PC-3 (cell line): ENCODE measurements around the gene SCARB1. TPM values are rescaled to one million over a fixed set of nuclear protein-coding genes. Genes with fewer than 3 reads are reported as not detected.

Experiments
- ATAC-seq: fragments of 200-7000 bp; cut with Tn5 transposase; 2 replicates; pipeline ENCODE4 v1.9.1; 2020; ENCODE audit warnings: mild to moderate bottlenecking, moderate library complexity
- BruUV-seq: library from RNA; stranded (reverse); fragments of 400-500 nt; replicated peaks from 2 replicates; lab custom pipeline; 2021; lab: Mats Ljungman, UMichigan
- CTCF ChIA-PET: fragments of 300-600 bp; sonication (Branson Sonifier 250); formaldehyde crosslinking; loops from one replicate; lab custom pipeline; 2022; ENCODE audit warnings: antibody characterized with exemption; lab: Charles Lee
- POLR2A ChIA-PET: fragments of 300-600 bp; sonication (Branson Sonifier 250); formaldehyde crosslinking; loops from one replicate; lab custom pipeline; 2022; ENCODE audit warnings: antibody characterized with exemption; ENCODE audit not compliant: unreplicated experiment; lab: Charles Lee
- DNase-seq: peaks from one replicate; pipeline ENCODE4 v3.0.0-alpha.2; 2015
- H2AFZ ChIP-seq: fragments of 300-600 bp; sonication (generic); 2 replicates; pipeline ENCODE4 v1.6.0; 2016; ENCODE audit warnings: antibody characterized with exemption, low read length
- H3F3A ChIP-seq: fragments of 300-600 bp; sonication (generic); one replicate; pipeline ENCODE4 v1.6.0; 2017; ENCODE audit warnings: antibody characterized with exemption, low read length, control low read depth, mild to moderate bottlenecking; ENCODE audit not compliant: unreplicated experiment
- H3K27ac ChIP-seq: fragments of 300-600 bp; sonication (generic); 2 replicates; pipeline ENCODE4 v1.5.1; 2016; ENCODE audit warnings: mild to moderate bottlenecking, low read length
- H3K27me3 ChIP-seq: fragments of 300-600 bp; sonication (generic); 2 replicates; pipeline ENCODE4 v1.6.1; 2016; ENCODE audit warnings: low read length, mixed read lengths
- H3K36me3 ChIP-seq: fragments of 300-600 bp; sonication (generic); 2 replicates; pipeline ENCODE4 v1.6.1; 2016; ENCODE audit warnings: low read depth, mixed run types, low read length, mixed read lengths
- H3K4me1 ChIP-seq: fragments of 300-600 bp; sonication (generic); 2 replicates; pipeline ENCODE4 v1.5.1; 2016; ENCODE audit warnings: low read length; ENCODE audit not compliant: insufficient read depth
- H3K4me2 ChIP-seq: fragments of 300-600 bp; sonication (generic); 2 replicates; pipeline ENCODE4 v1.6.0; 2016; ENCODE audit warnings: low read length
- H3K4me3 ChIP-seq: fragments of 300-600 bp; sonication (generic); 2 replicates; pipeline ENCODE4 v1.5.1; 2016; ENCODE audit warnings: mild to moderate bottlenecking, low read length, mixed read lengths
- H3K79me2 ChIP-seq: fragments of 300-600 bp; sonication (generic); 2 replicates; pipeline ENCODE4 v1.6.1; 2017; ENCODE audit warnings: low read length, mixed read lengths
- H3K9ac ChIP-seq: fragments of 300-600 bp; sonication (generic); 2 replicates; pipeline ENCODE4 v1.6.0; 2016; ENCODE audit warnings: mild to moderate bottlenecking, low read length
- H3K9me2 ChIP-seq: fragments of 300-600 bp; sonication (generic); replicated peaks from 2 replicates; pipeline ENCODE4 v1.6.1; 2016; ENCODE audit warnings: mixed run types, low read length, mixed read lengths
- H3K9me3 ChIP-seq: fragments of 300-600 bp; sonication (generic); 2 replicates; pipeline ENCODE4 v1.6.1; 2016; ENCODE audit warnings: low read length, mixed read lengths
- H4K20me1 ChIP-seq: fragments of 300-600 bp; sonication (generic); 2 replicates; pipeline ENCODE4 v1.6.1; 2016; ENCODE audit warnings: low read length, mixed read lengths
- CTCF ChIP-seq: fragments of 300-600 bp; sonication (generic); conservative IDR thresholded peaks from 2 replicates; pipeline ENCODE4 v1.5.1; 2017; ENCODE audit warnings: antibody characterized with exemption, low read depth, mild to moderate bottlenecking, low read length
- EZH2 ChIP-seq: fragments of 300-600 bp; sonication (generic); IDR thresholded peaks from one replicate; pipeline ENCODE4 v1.6.1; 2017; ENCODE audit warnings: antibody characterized with exemption, mild to moderate bottlenecking, low read length; ENCODE audit not compliant: unreplicated experiment
- EZH2phosphoT487 ChIP-seq: fragments of 300-600 bp; sonication (generic); IDR thresholded peaks from 2 replicates; pipeline ENCODE4 v1.6.1; 2018; ENCODE audit warnings: mild to moderate bottlenecking, antibody characterized with exemption, low read length, borderline replicate concordance
- intact Hi-C: fragments of 100-400 bp; cut with micrococcal nuclease; formaldehyde crosslinking; loops from 2 replicates; pipeline ENCODE4 v1.9.0; 2023
- total RNA-seq: library from RNA; depleted of rRNA; stranded (reverse); fragments of >200 nt; gene quantifications from 2 replicates; pipeline ENCODE4 v1.2.3, GENCODE V29; 2014

The SCARB1 gene
- total RNA-seq, 1 experiment from 2014 or later, result 79.1 TPM

GRCh38 chr12:124836759-124837158 is 26.9 kb downstream of the SCARB1 start:
- H3K79me2 ChIP-seq, result peaks cover 72% of the 10 kb centered on the region
- H3K4me1 ChIP-seq, result peaks cover 38% of the 10 kb centered on the region
- DNase-seq, result no peak
- H3K9me2 ChIP-seq, result no peaks in the 10 kb centered on the region
- no peak overlapping the region for H3K4me2 ChIP-seq
- no peak overlapping the region for H2AFZ ChIP-seq
- H3K27ac ChIP-seq, result peak overlapping the region; percentile 73
- H3F3A ChIP-seq, result no peaks in the 10 kb centered on the region
- BruUV-seq, result no TSS peak
- H3K9me3 ChIP-seq, result no peaks in the 10 kb centered on the region
- H3K4me3 ChIP-seq, result no peak overlapping the region
- intact Hi-C loops, result no loop called here
- TF ChIP-seq EZH2phosphoT487 (no peak), EZH2 (no peak), CTCF (no peak)
- H3K27me3 ChIP-seq, result no peaks in the 10 kb centered on the region
- CTCF ChIA-PET, result interaction anchor here (1.9 kb wide), 1 partner anchor 70 kb away, joined by 9 read pairs; no protein-coding TSS in a partner anchor
- H4K20me1 ChIP-seq, result no peaks in the 10 kb centered on the region
- no peaks in the 10 kb centered on the region for H3K36me3 ChIP-seq
- POLR2A ChIA-PET, result interaction anchor here (0.5 to 0.6 kb wide), 2 partner anchors 23 to 26 kb away, joined by 7 to 13 read pairs; no protein-coding TSS in a partner anchor
- H3K9ac ChIP-seq, result no peak overlapping the region
- no peak for ATAC-seq

DNA sequence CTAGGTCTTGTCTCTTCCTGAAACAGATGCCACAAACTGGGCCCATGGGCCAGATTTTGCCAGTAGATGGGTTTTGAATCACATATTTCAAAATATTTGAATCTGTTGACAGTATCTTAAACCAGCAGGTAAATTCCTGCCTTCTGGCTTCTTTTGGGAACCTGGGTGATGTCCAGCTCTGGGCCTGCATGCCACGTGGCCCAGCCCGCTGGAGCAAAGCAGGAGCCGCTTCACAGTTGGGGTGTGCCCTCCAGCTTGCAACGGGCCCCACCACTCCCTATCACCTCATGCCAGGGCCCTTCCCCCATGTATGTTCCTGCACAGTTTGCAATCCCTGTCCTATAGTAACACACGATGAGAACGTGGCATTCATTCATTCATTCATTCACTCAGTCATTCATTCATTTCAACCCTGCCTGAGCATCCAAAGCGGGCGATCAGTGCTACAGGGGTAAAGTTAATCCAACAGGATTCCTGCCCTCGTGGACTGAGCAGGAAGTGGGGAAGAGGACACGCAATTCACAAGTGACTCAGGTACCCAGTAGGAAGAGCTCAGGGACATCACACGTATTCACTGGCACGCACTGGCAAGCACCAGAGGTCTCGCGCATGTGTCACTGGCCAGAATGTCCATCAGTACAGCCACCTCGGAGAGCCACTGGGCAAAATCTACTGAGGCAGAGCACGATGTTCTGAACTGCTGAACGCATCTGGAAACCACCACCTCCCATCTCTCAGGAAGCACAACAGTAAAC is 27.8 kb downstream of the SCARB1 start:
- Histone ChIP-seq H3K4me2 (no peak overlapping the region), H3K4me1 (peaks cover 38% of the 10 kb centered on the region), H3K9me3 (no peaks in the 10 kb centered on the region), H3K4me3 (no peak overlapping the region), H3K9me2 (no peaks in the 10 kb centered on the region), H3K79me2 (peaks cover 74% of the 10 kb centered on the region), H3F3A (no peaks in the 10 kb centered on the region), H3K27ac (peak overlapping the region; percentile 73), H3K27me3 (no peaks in the 10 kb centered on the region), H3K9ac (peak overlapping the region; percentile 38), H4K20me1 (no peaks in the 10 kb centered on the region), H3K36me3 (no peaks in the 10 kb centered on the region), H2AFZ (no peak overlapping the region)
- POLR2A ChIA-PET, result interaction anchor here (0.5 to 0.6 kb wide), 2 partner anchors 24 to 27 kb away, joined by 7 to 13 read pairs; no protein-coding TSS in a partner anchor
- intact Hi-C loops, result no loop called here
- TF ChIP-seq EZH2phosphoT487 (no peak), CTCF (no peak), EZH2 (no peak)
- no TSS peak for BruUV-seq
- peak; percentile 58 for DNase-seq
- ATAC-seq, result no peak
- CTCF ChIA-PET, result no interaction called here

DNA sequence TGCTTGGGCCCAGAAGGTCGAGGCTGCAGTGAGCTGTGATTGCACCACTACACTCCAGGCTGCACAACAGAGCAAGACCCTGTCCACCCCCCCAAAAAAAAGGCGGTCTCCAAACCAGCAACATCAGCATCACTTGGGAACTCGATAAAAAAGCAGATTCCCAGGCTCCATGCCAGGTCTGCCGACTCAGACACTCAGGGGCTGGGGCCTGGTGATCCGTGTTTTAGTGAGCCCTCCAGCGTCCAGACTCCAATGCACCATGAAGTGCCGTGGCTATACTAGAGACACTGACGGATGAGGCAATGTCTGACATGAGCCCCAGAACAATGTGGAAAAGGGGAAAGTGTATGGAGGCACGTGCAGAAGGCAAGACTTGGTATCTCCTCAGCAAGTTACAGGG is 28.8 kb downstream of the SCARB1 start:
- Histone ChIP-seq H3F3A (peaks cover under 1% of the 10 kb centered on the region), H3K4me1 (peaks cover 38% of the 10 kb centered on the region), H2AFZ (no peak overlapping the region), H3K9me3 (no peaks in the 10 kb centered on the region), H3K79me2 (peaks cover 73% of the 10 kb centered on the region), H3K9ac (no peak overlapping the region), H3K4me3 (no peak overlapping the region), H3K36me3 (peaks cover 3% of the 10 kb centered on the region; the same call in 1 of the 2 replicates), H3K27me3 (no peaks in the 10 kb centered on the region), H3K4me2 (no peak overlapping the region), H3K9me2 (no peaks in the 10 kb centered on the region), H3K27ac (peak overlapping the region; percentile 73), H4K20me1 (no peaks in the 10 kb centered on the region)
- DNase-seq (no peak), ATAC-seq (no peak)
- intact Hi-C loops, result no loop called here
- CTCF ChIA-PET, result no interaction called here
- no TSS peak for BruUV-seq
- POLR2A ChIA-PET, result no interaction called here
- TF ChIP-seq EZH2phosphoT487, result no peak
- TF ChIP-seq CTCF, result no peak
- no peak for TF ChIP-seq EZH2
